Stimulated activated CD4-positive, alpha-beta T cell treated with anti-CD3 and anti-CD28 coated beads, Interleukin-12 subunit alpha, Interleukin-12 subunit beta, amount 100 ng/mL, for 48 hours (primary cell): ENCODE data around the gene NANOG.
"Not testable (repeated sequence)": the region's sequence is repeated elsewhere in the genome, so short reads cannot be mapped to it uniquely, and the experiment has no call there.

Experiments used
- DNase-seq, 3 donors: peaks; one replicate each; pipeline ENCODE4 v3.0.0-alpha.2; 2020; ENCODE audit warnings: low read depth in 2 of 3, low spot score in 1 of 3

Gene NANOG

DNA sequence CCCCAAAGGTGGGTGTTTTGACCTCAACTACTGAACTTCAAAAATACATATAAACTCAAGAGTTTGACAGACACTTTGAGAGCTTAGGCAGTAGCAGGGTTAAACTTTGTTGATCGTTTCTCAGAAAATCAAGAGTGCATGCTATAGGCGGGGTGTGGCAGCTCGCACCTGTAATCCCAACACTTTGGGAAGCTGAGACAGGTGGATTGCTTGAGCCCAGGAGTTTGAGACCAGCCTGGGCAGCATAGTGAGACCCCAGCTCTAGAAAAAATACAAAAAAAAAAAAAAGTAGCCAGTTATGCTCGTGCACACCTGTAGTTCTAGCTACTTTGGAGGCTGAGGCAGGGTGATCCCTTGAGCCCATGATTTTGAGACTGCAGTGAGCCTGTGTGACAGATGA is 12.3 kb downstream of the NANOG start:
- no peak for DNase-seq

DNA sequence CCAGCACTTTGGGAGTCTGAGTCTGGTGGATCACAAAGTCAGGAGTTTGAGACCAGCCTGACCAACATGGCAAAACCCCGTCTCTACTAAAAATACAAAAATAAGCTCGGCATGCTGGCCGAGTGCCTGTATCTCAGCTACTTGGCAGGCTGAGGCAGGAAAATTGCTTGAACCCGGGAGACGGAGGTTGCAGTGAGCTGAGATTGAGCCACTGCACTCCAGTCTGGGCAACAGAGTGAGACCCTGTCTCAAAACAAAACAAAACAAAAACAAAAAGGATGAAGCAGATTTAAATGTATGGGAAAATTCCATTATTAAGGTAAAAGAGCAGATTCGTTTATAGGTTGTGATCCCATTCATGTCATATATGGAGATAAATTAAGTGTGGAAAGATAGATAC is 17.1 kb downstream of the NANOG start:
- DNase-seq: not testable (repeated sequence)

DNA sequence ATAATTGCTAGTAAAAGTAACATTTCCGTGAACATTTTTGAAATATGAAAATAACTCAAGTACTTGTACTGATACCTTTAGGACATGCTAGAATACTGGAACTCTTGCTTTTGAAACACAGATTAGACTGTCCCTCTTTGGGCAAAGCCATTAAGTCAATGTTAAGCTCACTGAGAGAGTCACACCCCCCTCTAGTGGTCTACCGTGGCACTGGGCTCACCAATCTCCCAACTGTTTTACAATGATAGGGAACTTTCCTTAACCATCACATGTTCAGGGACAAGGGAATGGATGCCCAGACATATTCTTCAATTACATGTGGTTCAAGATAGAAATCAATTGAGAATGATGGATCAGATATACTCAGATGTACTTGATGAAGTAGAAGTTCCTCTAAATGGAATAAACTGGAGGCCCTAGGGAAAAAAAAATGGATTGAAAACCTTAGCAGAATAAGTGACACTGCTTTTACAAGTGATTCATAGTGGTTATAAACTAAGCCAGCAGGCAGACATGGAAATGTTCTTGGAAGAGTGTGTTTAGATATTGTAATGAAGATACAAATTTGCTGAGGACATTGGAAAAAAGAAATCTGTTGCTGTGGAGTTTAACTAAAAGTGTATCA is 17.8 kb downstream of the NANOG start:
- peak; percentile 33 to 78 (median 60) for DNase-seq

DNA sequence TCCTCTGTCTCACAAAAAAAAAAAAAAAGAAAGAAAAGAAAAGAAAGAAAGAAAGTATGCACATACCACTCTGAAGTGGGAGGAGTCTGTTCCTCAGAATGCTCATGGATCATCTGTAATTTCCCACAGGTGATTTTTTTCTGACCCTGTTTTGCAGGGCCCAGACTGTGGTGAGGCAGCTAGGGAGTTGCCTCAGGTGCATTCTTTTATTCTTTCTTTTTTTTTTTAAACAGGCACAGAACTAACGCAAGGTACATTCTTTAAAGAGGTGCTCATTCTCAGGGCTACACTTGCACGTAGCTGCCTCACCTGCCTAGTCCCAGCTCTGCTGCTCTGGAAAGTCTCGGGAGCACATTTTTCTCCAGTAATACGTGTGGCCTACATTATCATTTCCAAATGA is 36.6 kb downstream of the NANOG start:
- not testable (repeated sequence) for DNase-seq

DNA sequence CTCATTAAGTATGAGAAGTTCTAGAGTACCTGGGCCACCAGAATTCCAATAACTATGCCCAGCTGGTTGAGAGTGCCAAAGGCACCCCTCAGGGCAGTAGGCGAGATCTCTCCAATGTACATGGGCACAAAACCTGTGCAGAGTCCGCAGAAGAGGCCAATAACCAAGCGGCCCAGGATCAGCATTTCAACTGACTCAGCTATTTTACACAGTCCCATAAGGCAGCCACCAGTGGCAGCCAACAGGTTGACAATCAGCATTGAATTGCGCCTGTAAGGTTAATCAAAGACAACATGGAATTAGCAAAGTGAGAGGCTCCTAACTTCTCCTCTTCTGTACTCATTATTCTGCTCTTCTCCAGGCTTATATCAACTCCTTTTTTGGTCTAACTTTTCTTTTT is 40.5 kb downstream of the NANOG start:
- not testable (repeated sequence) for DNase-seq

DNA sequence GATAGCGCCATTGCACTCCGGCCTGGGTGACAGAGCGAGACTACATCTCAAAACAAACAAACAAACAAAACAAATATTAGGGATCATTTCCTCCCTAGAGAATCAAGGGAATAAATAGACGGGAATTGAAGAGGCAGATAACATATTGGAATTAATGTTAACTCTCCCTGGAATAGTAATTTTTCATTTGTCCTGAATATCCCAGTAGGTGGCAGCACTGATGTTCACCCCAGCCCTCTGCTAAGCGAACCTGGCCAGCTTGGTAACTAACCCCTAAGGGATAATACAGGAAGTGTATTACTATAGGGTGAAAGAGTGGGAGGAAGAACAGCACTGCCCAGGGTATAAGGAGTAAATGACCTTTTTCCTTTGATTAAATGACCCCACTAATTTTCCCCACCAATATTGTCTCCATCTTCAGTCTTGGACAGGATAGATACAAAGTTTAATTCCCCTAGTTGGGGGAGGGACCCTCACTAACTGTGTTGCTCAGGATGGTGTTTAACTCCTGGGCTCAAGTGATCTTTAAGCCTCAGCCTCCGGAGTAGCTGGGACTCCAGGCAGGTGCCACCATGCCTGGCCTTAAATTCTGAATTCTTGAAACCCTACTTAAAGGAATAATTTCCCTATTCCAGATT is 43.0 kb downstream of the NANOG start:
- peak in 2 of 3 donors; percentile 6 to 38 for DNase-seq

DNA sequence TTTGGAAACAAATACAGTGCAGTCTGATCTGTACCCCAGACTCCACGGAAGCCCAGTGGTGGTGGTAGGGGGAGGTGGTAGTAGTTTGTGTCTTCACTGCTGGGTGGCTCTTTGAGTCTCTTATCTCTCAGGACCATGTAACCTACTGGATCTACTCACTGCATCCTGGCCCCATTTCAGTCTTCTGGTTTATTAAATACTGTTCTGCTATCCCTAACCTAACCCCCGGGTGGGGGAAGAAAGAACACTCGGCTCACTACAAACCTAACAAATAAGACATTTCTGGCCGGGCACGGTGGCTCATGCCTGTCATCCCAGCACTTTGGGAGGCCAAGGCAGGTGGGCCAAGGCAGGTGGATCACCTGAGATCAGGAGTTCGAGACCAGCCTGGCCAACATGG is 44.0 kb downstream of the NANOG start:
- DNase-seq: not testable (repeated sequence)

DNA sequence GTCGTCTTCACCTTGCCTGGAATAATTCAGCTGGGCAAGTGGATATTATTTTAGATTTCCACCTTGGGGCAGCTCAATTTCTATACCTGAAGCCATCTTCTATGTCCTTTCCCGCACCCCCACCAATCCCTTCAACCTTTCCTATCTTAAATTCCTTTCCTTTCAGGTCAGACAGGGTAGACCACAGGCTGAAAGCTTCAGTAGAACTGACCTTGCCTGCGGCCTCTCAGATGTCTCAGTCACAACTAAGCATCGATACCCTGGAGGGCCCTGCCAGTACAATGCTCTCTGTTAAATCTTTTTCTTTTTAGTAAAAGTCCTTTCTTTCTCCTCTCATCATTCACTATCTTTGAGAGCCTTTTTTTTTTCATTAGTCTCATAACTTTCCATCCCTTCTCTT is 44.6 kb downstream of the NANOG start:
- no peak for DNase-seq

DNA sequence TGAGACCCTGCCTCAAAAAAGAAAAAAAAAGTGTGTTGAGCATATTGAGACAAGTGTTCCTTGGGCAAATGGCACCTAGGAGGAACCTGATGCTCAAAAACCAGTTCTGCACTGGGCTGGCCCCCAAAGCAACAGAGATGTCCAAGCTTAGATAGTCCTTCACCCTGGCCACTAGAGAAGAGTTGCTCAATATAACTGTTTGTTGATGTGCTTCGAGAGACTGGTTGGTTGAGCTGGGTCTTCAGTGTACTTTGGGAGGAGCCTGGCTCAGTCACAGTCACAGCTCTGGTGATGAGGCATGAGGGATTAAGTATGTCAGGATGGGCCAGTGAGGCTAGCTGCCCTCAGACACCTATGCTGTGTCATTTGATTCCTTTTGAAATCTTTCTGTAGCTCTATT is 45.5 kb downstream of the NANOG start:
- DNase-seq: no peak

DNA sequence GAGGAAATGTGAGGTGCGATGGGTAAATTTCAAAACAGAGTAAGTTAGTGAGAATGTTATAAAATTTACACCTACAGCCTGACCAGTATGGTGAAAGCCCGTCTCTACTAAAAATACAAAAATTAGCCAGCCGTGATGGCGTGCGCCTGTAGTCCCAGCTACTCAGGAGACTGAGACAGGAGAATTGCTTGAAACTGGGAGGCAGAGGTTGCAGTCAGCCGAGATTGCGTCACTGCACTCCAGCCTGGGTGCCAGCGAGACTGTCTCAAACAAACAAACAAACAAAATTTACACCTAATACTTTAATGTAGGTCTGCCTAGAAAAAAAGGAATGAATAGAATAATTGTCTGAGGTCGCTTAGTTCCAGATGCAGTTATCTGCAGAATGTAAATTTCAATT is 45.9 kb downstream of the NANOG start:
- no peak for DNase-seq

DNA sequence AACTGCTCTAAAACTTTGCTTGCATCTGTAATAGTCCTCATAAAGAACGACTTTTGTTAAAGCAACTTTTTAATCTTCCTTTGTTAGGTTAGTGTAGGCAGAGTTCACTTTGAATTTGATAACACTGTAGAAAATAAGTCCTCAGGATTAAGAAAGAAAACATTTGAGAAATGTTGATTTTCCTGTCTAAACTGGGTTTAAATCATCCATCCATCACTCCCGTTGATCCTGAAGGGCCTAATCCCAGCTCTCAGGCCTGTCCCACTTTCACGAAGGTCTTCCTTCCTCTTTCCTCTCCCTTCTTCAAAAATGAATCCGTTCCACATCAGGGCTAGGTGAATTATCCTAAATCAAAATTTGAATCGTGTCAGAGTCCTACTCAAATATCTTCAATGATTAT is 46.6 kb downstream of the NANOG start:
- no peak for DNase-seq

DNA sequence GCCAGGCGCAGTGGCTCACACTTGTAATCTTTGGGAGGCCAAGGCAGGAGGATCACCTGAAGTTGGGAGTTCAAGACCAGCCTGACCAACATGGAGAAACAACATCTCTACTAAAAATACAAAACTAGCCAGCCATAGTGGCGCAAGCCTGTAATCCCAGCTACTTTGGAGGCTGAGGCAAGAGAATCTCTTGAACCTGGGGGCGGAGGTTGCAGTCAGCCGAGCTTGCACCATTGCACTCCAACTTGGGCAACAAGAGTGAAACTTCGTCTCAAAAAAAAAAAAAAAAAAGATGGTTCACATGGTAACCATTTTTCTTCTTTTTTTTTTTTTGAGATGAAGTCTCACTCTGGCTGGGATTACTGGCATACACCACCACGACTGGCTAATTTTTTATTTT is 48.2 kb downstream of the NANOG start:
- no peak for DNase-seq

DNA sequence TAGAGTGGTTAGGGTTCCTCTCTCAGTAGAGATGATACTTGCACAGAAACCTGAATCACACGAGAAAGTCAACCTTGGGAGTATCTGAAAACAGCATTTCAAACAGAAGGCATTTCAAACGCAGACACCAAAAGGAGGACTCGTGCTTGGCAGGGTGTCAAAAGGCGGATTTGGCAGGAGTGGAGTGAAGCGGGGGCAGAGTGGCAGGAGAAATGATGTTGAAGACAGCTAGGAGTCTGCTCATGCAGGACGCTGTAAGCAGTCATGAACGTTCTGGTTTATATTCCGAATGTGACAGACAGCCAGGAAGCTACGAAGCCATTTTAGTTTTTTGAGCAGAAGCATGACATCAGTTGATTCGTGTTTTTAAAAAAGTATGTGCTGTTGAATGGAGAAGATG is 50.0 kb downstream of the NANOG start:
- not testable (repeated sequence) for DNase-seq

DNA sequence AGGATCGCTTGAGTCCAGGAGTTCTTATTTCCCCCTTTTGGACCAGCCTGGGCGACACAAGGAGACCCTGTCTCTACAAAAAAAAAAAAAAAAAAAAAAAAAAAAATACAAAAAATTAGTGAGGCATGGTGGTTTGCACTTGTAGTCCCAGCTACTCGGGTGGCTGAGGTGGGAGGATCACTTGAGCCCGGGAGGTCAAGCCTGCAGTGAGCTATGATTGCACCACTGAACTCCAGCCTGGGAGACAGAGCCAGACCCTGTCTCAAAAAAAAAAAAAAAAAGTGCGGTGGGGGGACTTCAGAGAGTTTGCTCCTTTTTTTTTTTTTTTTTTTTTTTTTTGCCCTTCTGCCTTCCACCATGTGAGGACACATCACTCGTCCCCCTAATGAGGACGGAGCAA is 50.6 kb downstream of the NANOG start:
- DNase-seq: not testable (repeated sequence)

DNA sequence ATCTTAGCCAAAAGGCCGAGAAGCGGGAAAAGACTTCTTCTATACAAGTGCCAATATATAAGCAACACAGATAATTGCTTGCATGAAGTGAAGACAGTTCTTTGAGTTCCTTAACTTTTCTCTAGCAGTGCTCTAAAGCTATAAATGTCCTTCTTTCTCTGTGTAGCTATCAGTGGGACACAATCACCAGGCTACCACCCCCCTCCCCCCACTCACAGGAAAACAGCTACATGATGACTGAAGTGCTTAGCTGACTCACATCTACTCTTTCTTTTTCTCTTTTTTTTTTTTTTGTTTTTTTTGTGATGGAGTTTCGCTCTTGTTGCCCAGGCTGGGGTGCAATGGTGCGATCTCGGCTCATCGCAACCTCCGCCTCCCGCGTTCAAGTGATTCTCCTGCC is 53.2 kb downstream of the NANOG start:
- not testable (repeated sequence) for DNase-seq

DNA sequence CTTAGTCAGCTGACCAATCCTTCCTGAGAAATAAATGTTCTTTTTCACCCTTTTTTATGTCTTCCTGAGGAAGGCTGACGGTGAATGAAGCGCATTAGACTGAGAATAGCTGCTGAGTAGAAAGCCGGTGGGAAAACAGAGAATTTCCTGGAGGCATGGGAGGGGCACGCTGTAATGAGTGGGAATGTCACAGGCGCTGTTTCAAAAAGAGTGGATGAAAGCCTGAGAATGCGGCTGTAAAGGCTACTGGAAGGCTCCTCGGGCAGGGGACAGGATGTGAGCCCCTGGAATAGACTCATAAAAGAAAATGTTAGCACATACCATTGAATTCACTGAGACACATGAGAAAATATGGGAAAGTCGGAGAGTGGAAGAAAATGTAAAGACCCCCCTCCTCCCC is 53.9 kb downstream of the NANOG start:
- DNase-seq: not testable (repeated sequence)

DNA sequence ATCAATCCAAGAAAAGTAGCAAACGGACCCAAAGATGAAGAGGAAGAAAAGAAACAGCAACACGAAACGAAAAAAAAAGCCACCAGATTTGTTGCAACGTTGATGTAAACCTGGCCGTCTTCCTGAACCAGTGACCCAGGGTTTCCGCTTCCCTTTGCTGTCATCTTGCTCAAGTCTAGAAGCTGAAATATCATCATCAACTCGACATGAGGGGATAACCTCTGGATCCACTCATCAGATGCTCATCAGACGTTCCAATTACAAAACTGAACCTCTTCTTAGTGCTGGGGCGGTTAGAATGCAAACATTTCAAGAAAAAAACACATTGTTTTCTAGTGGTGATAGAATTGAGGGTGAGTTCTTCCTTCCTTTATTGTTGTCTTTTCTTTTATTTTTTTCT is 54.4 kb downstream of the NANOG start:
- DNase-seq: not testable (repeated sequence)

DNA sequence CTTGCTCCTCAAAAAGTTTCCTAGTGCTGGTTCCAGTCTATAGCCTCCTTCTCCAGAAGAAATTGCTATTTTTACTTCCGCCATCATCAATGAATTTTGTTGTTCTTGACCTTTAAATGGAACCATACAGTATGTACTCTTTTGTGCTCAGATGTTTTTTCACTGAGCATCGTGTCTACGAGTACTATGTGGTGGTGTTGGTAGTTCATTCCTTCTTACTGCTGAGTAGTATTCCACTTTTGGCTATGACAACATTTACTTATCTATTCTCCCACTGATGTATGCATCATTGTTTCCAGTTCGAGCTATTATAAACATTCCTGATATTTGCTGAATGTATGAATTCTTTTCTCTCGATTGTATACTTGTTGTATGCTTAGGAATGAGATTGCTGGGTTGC is 54.9 kb downstream of the NANOG start:
- DNase-seq: no peak

DNA sequence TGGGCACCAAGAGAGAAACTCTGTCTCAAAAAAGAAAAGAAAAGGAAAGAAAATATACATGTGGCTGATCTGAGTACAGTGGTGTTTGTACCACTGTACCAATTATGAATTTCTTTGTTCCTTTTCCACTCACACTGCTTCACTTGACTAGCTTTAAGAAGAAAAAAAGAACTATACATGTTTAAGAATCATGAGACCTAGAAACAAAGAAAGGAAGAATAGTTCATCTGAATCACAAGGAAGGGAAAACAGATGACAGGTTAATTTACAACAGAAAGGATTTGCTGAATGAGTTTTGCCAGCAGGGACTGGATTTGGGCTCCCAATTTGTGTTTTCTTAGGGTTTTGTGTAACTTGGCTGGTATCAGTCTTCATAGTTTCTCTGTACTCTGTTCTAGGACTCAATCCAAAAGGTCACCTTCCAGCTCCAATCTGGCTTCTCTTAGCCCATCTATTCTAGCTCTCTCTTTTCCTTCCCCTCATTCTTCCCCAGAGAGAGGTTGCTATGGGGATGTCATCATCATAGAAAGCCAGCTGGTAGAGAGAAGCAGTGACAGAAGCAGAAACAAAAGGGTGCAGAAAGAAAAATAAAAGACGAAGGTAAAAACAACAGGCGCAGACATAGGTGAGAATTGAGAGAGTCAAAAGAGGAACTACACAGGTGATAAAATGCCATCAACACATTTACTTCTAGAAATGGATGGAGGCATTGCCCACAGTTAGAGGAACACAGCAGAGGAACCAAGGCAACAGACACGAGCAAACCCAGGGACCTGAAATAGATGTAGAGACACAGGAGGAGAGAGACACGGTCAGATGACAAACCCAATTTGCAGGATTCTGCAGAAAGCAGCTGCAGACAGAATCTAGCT is 58.3 kb downstream of the NANOG start:
- not testable (repeated sequence) for DNase-seq

DNA sequence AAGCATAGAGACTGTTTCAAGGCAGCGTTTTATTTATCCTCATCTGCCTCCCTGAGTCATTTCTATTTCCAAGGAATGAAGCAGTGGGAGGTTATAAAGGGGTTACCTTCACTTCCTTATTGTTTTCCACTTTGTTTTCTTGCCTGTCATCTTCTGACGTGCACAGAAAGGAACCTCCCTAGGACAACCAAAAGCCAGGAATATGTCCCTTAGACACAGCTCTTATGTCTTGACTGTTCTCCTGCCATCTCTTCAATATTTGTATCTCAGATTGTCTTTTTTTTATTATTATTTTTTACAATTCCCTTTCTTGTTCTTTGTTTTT is 58.9 kb downstream of the NANOG start:
- DNase-seq: not testable (repeated sequence)
